HUES6 (cell line): ENCODE measurements around the gene TCP11L2.
A peak's percentile ranks its signal among the peaks of the same experiment; 100 is the strongest.

Experiments
- H3K27ac ChIP-seq: 2 replicates; pipeline ENCODE4 v1.7.0; 2013; ENCODE audit warnings: low read depth, mild to moderate bottlenecking, low read length, inconsistent platforms
- H3K27me3 ChIP-seq: 2 replicates; pipeline ENCODE4 v1.6.1; 2013; ENCODE audit warnings: low read length; ENCODE audit not compliant: control insufficient read depth, insufficient read depth
- H3K36me3 ChIP-seq: 2 replicates; pipeline ENCODE4 v1.6.1; 2013; ENCODE audit warnings: low read length; ENCODE audit not compliant: control insufficient read depth, insufficient read depth
- H3K4me1 ChIP-seq: 2 replicates; pipeline ENCODE4 v1.6.1; 2013; ENCODE audit warnings: low read length; ENCODE audit not compliant: control insufficient read depth, insufficient read depth
- H3K4me3 ChIP-seq: 2 replicates; pipeline ENCODE4 v1.5.1; 2013; ENCODE audit warnings: low read depth, low read length
- H3K9ac ChIP-seq: one replicate; pipeline ENCODE4 v1.6.1; 2013; ENCODE audit warnings: mild to moderate bottlenecking, low read length
- H3K9me3 ChIP-seq: 2 replicates; pipeline ENCODE4 v1.6.1; 2013; ENCODE audit warnings: low read depth, low read length; ENCODE audit not compliant: control insufficient read depth, insufficient read depth

TCP11L2 gene

GRCh38 chr12:106344131-106344530, 41.6 kb downstream of the TCP11L2 start:
- no peaks in the 10 kb centered on the region for H3K9me3 ChIP-seq
- no peak overlapping the region for H3K4me3 ChIP-seq
- H3K36me3 ChIP-seq, result no peaks in the 10 kb centered on the region
- H3K4me1 ChIP-seq, result 0 out of 2 replicates have a peak, but pooled peaks cover 3% of the 10 kb centered on the region
- no peaks in the 10 kb centered on the region for H3K27me3 ChIP-seq
- H3K27ac ChIP-seq, result no peak overlapping the region
- H3K9ac ChIP-seq, result no peak overlapping the region

GRCh38 chr12:106345746-106346145, 43.2 kb downstream of the TCP11L2 start:
- no peak overlapping the region for H3K9ac ChIP-seq
- H3K4me1 ChIP-seq, result 0 out of 2 replicates have a peak, but pooled peaks cover 3% of the 10 kb centered on the region
- H3K27me3 ChIP-seq, result no peaks in the 10 kb centered on the region
- no peak overlapping the region for H3K4me3 ChIP-seq
- H3K9me3 ChIP-seq, result no peaks in the 10 kb centered on the region
- no peak overlapping the region for H3K27ac ChIP-seq
- no peaks in the 10 kb centered on the region for H3K36me3 ChIP-seq

- no peak overlapping the region for H3K9ac ChIP-seq
- no peaks in the 10 kb centered on the region for H3K4me1 ChIP-seq
- H3K9me3 ChIP-seq, result no peaks in the 10 kb centered on the region
- H3K4me3 ChIP-seq, result no peak overlapping the region
- H3K27ac ChIP-seq, result no peak overlapping the region
- H3K27me3 ChIP-seq, result no peaks in the 10 kb centered on the region
- H3K36me3 ChIP-seq, result no peaks in the 10 kb centered on the region
Measured at GRCh38 chr12:106348411-106348810, 45.9 kb downstream of the TCP11L2 start.

GRCh38 chr12:106353175-106353574, 50.6 kb downstream of the TCP11L2 start:
- Histone ChIP-seq H3K4me3 (no peak overlapping the region), H3K9ac (no peak overlapping the region), H3K27ac (no peak overlapping the region), H3K36me3 (no peaks in the 10 kb centered on the region), H3K4me1 (0 out of 2 replicates have a peak, but pooled peaks cover 4% of the 10 kb centered on the region), H3K9me3 (no peaks in the 10 kb centered on the region), H3K27me3 (no peaks in the 10 kb centered on the region)

GRCh38 chr12:106357549-106358395, 55.2 kb downstream of the TCP11L2 start, which contains the start of gene POLR3B:
TSS of gene POLR3B (plus strand) at chr12:106357748. CDS start at chr12:106357880, 132 bp downstream.
- Histone ChIP-seq H3K4me1 (peaks cover 10% of the 10 kb centered on the region; the same call in 1 of the 2 replicates), H3K36me3 (no peaks in the 10 kb centered on the region), H3K9me3 (no peaks in the 10 kb centered on the region), H3K27me3 (no peaks in the 10 kb centered on the region), H3K9ac (peak within 1 kb of the TSS; percentile 93), H3K4me3 (peak within 1 kb of the TSS; percentile 93), H3K27ac (peak within 1 kb of the TSS; percentile 79)

- no peaks in the 10 kb centered on the region for H3K9me3 ChIP-seq
- H3K4me3 ChIP-seq, result peak overlapping the region; percentile 93
- H3K27ac ChIP-seq, result no peak overlapping the region
- peak overlapping the region; percentile 93 for H3K9ac ChIP-seq
- peaks cover 10% of the 10 kb centered on the region; the same call in 1 of the 2 replicates for H3K4me1 ChIP-seq
- no peaks in the 10 kb centered on the region for H3K27me3 ChIP-seq
- H3K36me3 ChIP-seq, result no peaks in the 10 kb centered on the region
Measured at GRCh38 chr12:106358396-106359241, 56.1 kb downstream of the TCP11L2 start.

GRCh38 chr12:106359646-106360399, 57.3 kb downstream of the TCP11L2 start:
- Histone ChIP-seq H3K36me3 (peaks cover 7% of the 10 kb centered on the region; the same call in 1 of the 2 replicates), H3K9ac (no peak overlapping the region), H3K4me1 (peaks cover 10% of the 10 kb centered on the region; the same call in 1 of the 2 replicates), H3K27me3 (no peaks in the 10 kb centered on the region), H3K9me3 (no peaks in the 10 kb centered on the region), H3K4me3 (no peak overlapping the region), H3K27ac (no peak overlapping the region)

GRCh38 chr12:106360400-106360994, 58.0 kb downstream of the TCP11L2 start:
- peaks cover 7% of the 10 kb centered on the region; the same call in 1 of the 2 replicates for H3K36me3 ChIP-seq
- H3K27me3 ChIP-seq, result no peaks in the 10 kb centered on the region
- H3K27ac ChIP-seq, result no peak overlapping the region
- H3K9me3 ChIP-seq, result no peaks in the 10 kb centered on the region
- no peak overlapping the region for H3K9ac ChIP-seq
- peaks cover 10% of the 10 kb centered on the region; the same call in 1 of the 2 replicates for H3K4me1 ChIP-seq
- no peak overlapping the region for H3K4me3 ChIP-seq

GRCh38 chr12:106362971-106363370, 60.4 kb downstream of the TCP11L2 start:
- Histone ChIP-seq H3K36me3 (peaks cover 15% of the 10 kb centered on the region), H3K9ac (no peak overlapping the region), H3K4me3 (no peak overlapping the region), H3K9me3 (no peaks in the 10 kb centered on the region), H3K4me1 (peaks cover 6% of the 10 kb centered on the region; the same call in 1 of the 2 replicates), H3K27ac (no peak overlapping the region), H3K27me3 (no peaks in the 10 kb centered on the region)

GRCh38 chr12:106364261-106364660, 61.7 kb downstream of the TCP11L2 start:
- H3K9ac ChIP-seq, result no peak overlapping the region
- no peaks in the 10 kb centered on the region for H3K9me3 ChIP-seq
- H3K4me1 ChIP-seq, result no peaks in the 10 kb centered on the region
- no peaks in the 10 kb centered on the region for H3K27me3 ChIP-seq
- H3K4me3 ChIP-seq, result no peak overlapping the region
- H3K36me3 ChIP-seq, result peaks cover 18% of the 10 kb centered on the region
- H3K27ac ChIP-seq, result no peak overlapping the region
